Peyer's patch (tissue), 4 donors: Measurements from ENCODE around the gene USH1G.

Experiments
- POLR2A ChIP-seq, 2 donors: fragments of 450-650 bp; IDR thresholded peaks; one replicate each; pipeline ENCODE4 v1.5.1; 2017; ENCODE audit warnings: antibody characterized with exemption in 2 of 2, mild to moderate bottlenecking in 2 of 2, moderate library complexity in 2 of 2
- TF ChIP-seq, protein P1 (sequence below), 6 experiments: fragments of 450-650 bp in 4 of 6; fragments of 200-600 bp in 2 of 6; sonication (generic) in 1 of 6; IDR thresholded peaks; one replicate each; pipeline ENCODE4 v1.5.1; 2017 to 2019; ENCODE audit warnings: antibody characterized with exemption in 6 of 6, mild to moderate bottlenecking in 3 of 6, moderate library complexity in 1 of 6

GRCh38 chr17:74878658-74879057, 44.4 kb downstream of the USH1G start:
- TF ChIP-seq, protein P1, sequence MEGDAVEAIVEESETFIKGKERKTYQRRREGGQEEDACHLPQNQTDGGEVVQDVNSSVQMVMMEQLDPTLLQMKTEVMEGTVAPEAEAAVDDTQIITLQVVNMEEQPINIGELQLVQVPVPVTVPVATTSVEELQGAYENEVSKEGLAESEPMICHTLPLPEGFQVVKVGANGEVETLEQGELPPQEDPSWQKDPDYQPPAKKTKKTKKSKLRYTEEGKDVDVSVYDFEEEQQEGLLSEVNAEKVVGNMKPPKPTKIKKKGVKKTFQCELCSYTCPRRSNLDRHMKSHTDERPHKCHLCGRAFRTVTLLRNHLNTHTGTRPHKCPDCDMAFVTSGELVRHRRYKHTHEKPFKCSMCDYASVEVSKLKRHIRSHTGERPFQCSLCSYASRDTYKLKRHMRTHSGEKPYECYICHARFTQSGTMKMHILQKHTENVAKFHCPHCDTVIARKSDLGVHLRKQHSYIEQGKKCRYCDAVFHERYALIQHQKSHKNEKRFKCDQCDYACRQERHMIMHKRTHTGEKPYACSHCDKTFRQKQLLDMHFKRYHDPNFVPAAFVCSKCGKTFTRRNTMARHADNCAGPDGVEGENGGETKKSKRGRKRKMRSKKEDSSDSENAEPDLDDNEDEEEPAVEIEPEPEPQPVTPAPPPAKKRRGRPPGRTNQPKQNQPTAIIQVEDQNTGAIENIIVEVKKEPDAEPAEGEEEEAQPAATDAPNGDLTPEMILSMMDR (IDR thresholded peaks at IDR 0.05) = no peak
- TF ChIP-seq POLR2A (IDR thresholded peaks at IDR 0.05) = no peak
